ENCODE results near the gene CCT3.
"Not testable (repeated sequence)": the region's sequence is repeated elsewhere in the genome, so short reads cannot be mapped to it uniquely, and the experiment has no call there.

The CCT3 gene

DNA sequence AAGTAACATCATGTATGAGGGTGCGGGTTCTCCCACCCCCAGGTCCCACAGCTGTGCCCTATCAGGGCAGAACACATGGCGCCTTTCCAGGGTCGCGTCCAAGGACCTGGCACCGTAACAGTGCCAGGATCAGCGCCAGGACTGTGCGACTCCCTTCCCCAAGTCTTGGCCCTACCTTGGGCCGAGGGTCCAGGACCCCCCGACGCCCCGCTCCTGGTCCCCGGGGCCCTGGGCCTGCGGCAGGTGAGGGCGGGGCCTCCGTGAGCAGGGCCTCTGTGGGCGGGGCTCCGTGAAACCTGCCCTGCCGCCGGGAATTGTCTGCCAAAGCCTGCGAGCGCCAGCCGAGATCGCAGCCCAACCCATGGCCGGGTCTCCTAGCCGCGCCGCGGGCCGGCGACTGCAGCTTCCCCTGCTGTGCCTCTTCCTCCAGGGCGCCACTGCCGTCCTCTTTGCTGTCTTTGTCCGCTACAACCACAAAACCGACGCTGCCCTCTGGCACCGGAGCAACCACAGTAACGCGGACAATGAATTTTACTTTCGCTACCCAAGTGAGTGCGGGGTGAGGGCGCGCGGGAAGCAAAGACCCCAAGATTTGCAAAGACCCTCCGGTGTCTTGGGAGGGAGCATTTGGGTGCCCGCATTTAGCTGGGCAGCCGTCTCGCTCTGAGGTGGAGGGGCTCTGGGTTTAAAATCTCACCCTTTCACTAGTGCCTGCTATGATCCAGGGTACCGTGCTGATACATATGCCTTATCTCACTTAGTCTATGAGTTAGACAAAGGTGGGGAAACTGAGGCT, 31.0 kb upstream of the CCT3 start, which contains the start of gene RHBG:
Gene RHBG, plus strand, starts transcription at position 323 of the 796 bp plus-strand sequence. Its CDS starts 39 bp downstream, at position 362.
- no peak for DNase-seq (ENCODE audit: low read depth, low spot score)
- H3K27ac ChIP-seq = no peak within 1 kb of the TSS

- no peak overlapping the region for H3K27ac ChIP-seq
- DNase-seq (ENCODE audit: low read depth, low spot score) = no peak
These were observed 30.1 kb upstream of the CCT3 start for GRCh38 chr1:156368157-156368658.

DNA sequence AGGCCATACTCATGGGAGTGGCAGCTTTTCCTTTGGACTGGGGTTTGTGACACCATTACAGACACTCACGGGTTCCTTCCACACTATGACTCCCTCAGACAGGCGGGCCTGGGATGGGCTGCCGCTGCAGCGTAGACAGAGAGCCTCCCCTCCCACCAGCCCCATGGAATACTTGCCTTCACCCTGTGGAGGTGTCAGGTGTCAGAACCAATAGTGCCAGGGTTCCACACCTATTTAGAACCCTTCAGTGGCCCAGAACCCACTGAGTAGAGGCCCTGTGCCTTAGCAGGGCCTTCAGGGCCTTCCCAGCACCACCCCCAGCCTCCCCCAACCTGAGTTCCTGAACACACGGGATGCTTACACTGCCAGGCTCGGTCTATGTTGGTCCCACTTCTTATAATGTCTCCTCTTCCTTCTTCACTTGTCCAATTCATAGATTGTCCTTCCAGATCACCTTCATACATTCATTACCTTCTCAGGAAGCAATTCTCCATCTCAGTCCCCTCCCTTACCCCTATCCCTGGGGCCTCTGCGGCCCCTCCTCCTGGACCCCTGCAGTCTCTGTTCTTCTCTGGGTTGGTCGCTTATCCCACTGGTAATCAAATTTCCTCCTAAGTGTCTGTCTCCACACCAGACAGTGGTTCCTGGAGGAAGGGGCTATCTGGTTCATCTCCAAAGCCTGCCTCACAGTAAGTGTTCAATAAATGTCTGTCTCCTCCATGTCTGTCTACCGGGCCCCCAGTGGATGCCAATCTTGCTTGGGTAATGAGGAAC, 29.5 kb upstream of the CCT3 start:
- no peak for DNase-seq (ENCODE audit: low read depth, low spot score)

DNA sequence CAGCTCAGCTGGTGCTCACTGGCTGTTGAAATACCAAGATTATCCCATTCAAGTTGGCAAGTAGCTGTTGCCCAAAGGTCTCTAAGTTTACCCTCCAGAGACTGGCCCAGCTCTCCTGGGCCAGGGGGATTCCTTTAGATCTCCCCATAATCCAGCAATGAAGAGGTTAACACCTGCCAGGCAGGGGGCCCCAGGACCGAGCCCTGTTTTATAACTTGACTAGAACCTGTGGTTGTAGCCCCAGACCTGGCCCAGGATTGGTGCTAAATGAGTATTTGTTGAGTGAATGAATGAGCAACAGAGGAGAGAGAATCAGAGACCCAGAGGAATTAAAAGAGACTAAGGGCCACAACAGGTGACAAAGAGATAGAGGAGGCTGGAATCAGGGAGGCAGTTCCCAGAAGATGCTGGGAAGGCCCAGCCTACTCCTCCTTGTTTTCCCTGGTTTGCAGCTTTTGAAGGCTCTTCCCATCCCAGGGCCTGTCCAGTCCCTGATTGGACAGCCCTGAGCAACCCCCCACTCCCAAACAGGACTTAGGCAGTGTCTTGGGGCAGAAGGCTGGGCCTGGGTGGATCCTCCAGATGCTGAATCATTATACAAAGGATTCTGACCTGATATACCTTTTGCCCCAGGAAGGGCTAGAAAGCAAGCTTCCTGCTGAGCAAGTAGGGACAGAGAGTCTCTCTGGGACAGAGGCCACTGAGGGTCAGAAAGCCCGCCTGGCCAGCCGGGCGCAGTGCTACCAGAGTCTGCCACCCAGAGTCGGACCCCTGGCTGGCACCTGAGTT, 28.5 kb upstream of the CCT3 start:
- H3K27ac ChIP-seq = no peak overlapping the region
- DNase-seq (ENCODE audit: low read depth, low spot score) = no peak

More for the DNA sequence above, 29.5 kb upstream of the CCT3 start:
- no peak overlapping the region for H3K27ac ChIP-seq

- no peak for DNase-seq (ENCODE audit: low read depth, low spot score)
- H3K27ac ChIP-seq = no peak overlapping the region
These were observed 27.7 kb upstream of the CCT3 start for GRCh38 chr1:156365754-156366153.

GRCh38 chr1:156360534-156360933, 22.4 kb upstream of the CCT3 start:
- H3K27ac ChIP-seq = no peak overlapping the region
- no peak for DNase-seq (ENCODE audit: low read depth, low spot score)

- no peak overlapping the region for H3K27ac ChIP-seq
- no peak for DNase-seq (ENCODE audit: low read depth, low spot score)
These were observed 21.9 kb upstream of the CCT3 start for GRCh38 chr1:156359973-156360372.

DNA sequence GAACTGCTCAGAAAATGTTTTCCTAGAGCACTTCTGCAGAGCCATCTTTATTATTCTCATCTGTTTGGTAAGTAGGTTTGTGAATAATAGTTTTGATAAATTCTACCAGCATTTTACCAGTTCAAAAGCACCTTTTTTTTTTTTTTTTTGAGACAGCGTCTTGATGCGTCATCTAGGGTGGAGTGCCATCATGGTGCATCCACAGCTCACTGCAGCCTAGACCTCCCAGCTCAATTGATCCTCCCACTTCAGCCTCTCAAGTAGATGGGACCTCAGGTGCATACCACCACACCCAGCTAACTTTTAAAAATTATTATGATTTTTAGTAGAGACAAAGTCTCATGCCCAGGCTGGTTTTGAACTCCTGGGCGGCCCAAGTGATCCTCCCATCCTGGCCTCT, 21.2 kb upstream of the CCT3 start:
- H3K27ac ChIP-seq = no peak overlapping the region
- DNase-seq (ENCODE audit: low read depth, low spot score) = no peak

- no peak for DNase-seq (ENCODE audit: low read depth, low spot score)
- no peak overlapping the region for H3K27ac ChIP-seq
These were observed 20.5 kb upstream of the CCT3 start for GRCh38 chr1:156358641-156359040.

- H3K27ac ChIP-seq = no peak overlapping the region
- DNase-seq (ENCODE audit: low read depth, low spot score) = no peak
These were observed 19.9 kb upstream of the CCT3 start for GRCh38 chr1:156357977-156358376.

GRCh38 chr1:156356875-156357534, 18.9 kb upstream of the CCT3 start:
- no peak for DNase-seq (ENCODE audit: low read depth, low spot score)

DNA sequence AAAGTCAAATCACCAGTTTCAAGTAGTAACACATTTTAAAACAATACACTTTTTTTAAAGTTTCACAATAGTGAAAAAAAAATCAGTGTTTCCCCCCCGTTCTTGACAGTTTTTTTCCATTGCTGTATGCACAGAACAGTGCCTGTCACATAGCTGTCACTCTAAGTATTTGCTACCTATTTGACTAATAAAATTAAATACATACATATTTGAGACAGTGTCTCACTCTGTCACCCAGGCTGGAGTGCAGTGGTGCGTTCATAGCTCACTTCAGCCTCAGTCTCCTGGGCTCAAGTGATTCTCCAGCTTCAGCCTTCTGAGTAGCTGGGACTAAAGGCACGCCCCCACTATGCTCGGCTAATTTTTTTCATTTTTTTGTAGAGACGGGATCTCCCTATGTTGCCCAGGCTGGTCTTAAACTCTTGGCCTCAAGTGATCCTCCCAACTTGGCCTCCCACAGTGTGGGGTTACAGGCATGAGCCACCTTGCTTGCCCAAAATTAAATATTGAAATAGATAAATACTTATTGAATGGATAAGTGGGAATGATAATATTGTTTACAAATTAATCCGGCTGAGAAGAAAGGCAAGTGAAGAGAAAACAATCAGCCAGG, 18.3 kb upstream of the CCT3 start:
- DNase-seq (ENCODE audit: low read depth, low spot score) = no peak
- H3K27ac ChIP-seq = no peak overlapping the region

More at GRCh38 chr1:156356875-156357534, 18.9 kb upstream of the CCT3 start:
- no peak overlapping the region for H3K27ac ChIP-seq

GRCh38 chr1:156352481-156352880, 14.4 kb upstream of the CCT3 start:
- H3K27ac ChIP-seq; DNase-seq (ENCODE audit: low read depth, low spot score): not testable (repeated sequence)

- DNase-seq (ENCODE audit: low read depth, low spot score) = no peak
- H3K27ac ChIP-seq = no peak overlapping the region
These were observed 9.2 kb upstream of the CCT3 start for GRCh38 chr1:156347331-156347730.

- H3K27ac ChIP-seq = no peak overlapping the region
- no peak for DNase-seq (ENCODE audit: low read depth, low spot score)
These were observed 8.5 kb upstream of the CCT3 start for GRCh38 chr1:156346636-156347035.

GRCh38 chr1:156346035-156346434, 7.9 kb upstream of the CCT3 start:
- not testable (repeated sequence) for DNase-seq (ENCODE audit: low read depth, low spot score); H3K27ac ChIP-seq

- DNase-seq (ENCODE audit: low read depth, low spot score) = no peak
- H3K27ac ChIP-seq = no peak overlapping the region
These were observed 6.3 kb upstream of the CCT3 start for GRCh38 chr1:156344409-156344808.

GRCh38 chr1:156342166-156342955, 4.3 kb upstream of the CCT3 start:
- DNase-seq (ENCODE audit: low read depth, low spot score) = no peak
- no peak overlapping the region for H3K27ac ChIP-seq

GRCh38 chr1:156337888-156338179, 258 bp downstream of the CCT3 start:
- DNase-seq (ENCODE audit: low read depth, low spot score) = no peak
- H3K27ac ChIP-seq = peak overlapping the region; percentile 76
